K562 (cell line): ENCODE data around the gene AZU1. TPM values are rescaled to one million over a fixed set of nuclear protein-coding genes. Genes with fewer than 3 reads are reported as not detected.

Experiments used
- ATAC-seq: fragments of 200-7000 bp; cut with Tn5 transposase; 3 replicates; pipeline ENCODE4 v1.9.1; 2020; ENCODE audit warnings: moderate library complexity
- BruUV-seq: library from RNA; stranded (reverse); fragments of 400-500 nt; replicated peaks from 2 replicates; lab custom pipeline; 2021; lab: Mats Ljungman, UMichigan
- CTCF ChIA-PET: fragments of 300-600 bp; formaldehyde crosslinking; extraction: SDS; loops from one replicate; lab custom pipeline; 2021; ENCODE audit warnings: low intra/inter-chr PET ratio; lab: Yijun Ruan, JAX
- POLR2A ChIA-PET: fragments of 300-600, 350-650 bp; sonication (Branson Sonifier 250); formaldehyde crosslinking; extraction: SDS; loops from one replicate; lab custom pipeline; 2021; ENCODE audit warnings: antibody characterized with exemption, inconsistent platforms; lab: Yijun Ruan, JAX
- DNase-seq, 4 experiments: peaks; one replicate each; pipeline versions ENCODE4 v3.0.0 to v3.0.0-alpha.2; 2011 to 2018; ENCODE audit warnings: low spot score in 3 of 4, mixed read lengths in 3 of 4; ENCODE audit errors: extremely low read depth in 1 of 4
- FAIRE-seq: peaks from 2 replicates; lab custom pipeline; 2011; peaks lifted over from hg19 to GRCh38; lab: Jason Lieb, UNC
- H2AFZ ChIP-seq: 2 replicates; pipeline ENCODE4 v1.6.0; 2011; ENCODE audit warnings: low read depth, low read length, control low read depth, inconsistent platforms
- H3K27ac ChIP-seq: fragments of 200-600 bp; 3 replicates; pipeline ENCODE4 v1.8.0; 2011; ENCODE audit warnings: low read depth, mild to moderate bottlenecking, control low read depth, inconsistent platforms, low read length, moderate library complexity, mixed read lengths; ENCODE audit errors: extremely low read depth
- H3K27me3 ChIP-seq, 2 experiments: fragments of 300-600 bp in 1 of 2; 2 replicates in 1 of 2; 3 replicates in 1 of 2; pipeline versions ENCODE4 v1.6.0 to v1.8.0; 2011; ENCODE audit warnings: inconsistent platforms in 2 of 2, low read length in 2 of 2, mild to moderate bottlenecking in 1 of 2, mixed read lengths in 1 of 2, moderate library complexity in 1 of 2; ENCODE audit not compliant: control insufficient read depth in 2 of 2, insufficient read depth in 2 of 2
- H3K36me3 ChIP-seq: fragments of 300-600 bp; 3 replicates; pipeline ENCODE4 v1.8.0; 2011; ENCODE audit warnings: mild to moderate bottlenecking, low read length, inconsistent platforms; ENCODE audit not compliant: control insufficient read depth, insufficient read depth
- H3K4me1 ChIP-seq, 2 experiments: fragments of 200-600 bp in 1 of 2; replicated peaks in 1 of 2; 2 replicates in 1 of 2; 3 replicates in 1 of 2; pipeline versions ENCODE4 v1.5.1 to v1.8.0; 2011; ENCODE audit warnings: inconsistent platforms in 2 of 2, low read length in 2 of 2, mild to moderate bottlenecking in 1 of 2, mixed read lengths in 1 of 2, moderate library complexity in 1 of 2; ENCODE audit not compliant: control insufficient read depth in 2 of 2, insufficient read depth in 2 of 2
- H3K4me2 ChIP-seq: 2 replicates; pipeline ENCODE4 v1.6.1; 2011; ENCODE audit warnings: low read length, control low read depth, inconsistent platforms, mixed read lengths; ENCODE audit not compliant: insufficient read depth
- H3K4me3 ChIP-seq: fragments of 200-600 bp; sonication (generic), shearing (Covaris generic); 2 replicates; pipeline ENCODE4 v1.5.1; 2016; ENCODE audit warnings: control low read depth, inconsistent platforms
- H3K79me2 ChIP-seq: fragments of 200-600 bp; 3 replicates; pipeline ENCODE4 v1.8.0; 2011; ENCODE audit warnings: low read length, inconsistent platforms; ENCODE audit not compliant: control insufficient read depth, insufficient read depth
- H3K9ac ChIP-seq, 2 experiments: 2 replicates each; pipeline versions ENCODE4 v1.6.0 to v1.6.1; 2011; ENCODE audit warnings: low read depth in 2 of 2, low read length in 2 of 2, control low read depth in 1 of 2, inconsistent platforms in 1 of 2, mild to moderate bottlenecking in 1 of 2, mixed read lengths in 1 of 2; ENCODE audit not compliant: insufficient read depth in 1 of 2
- H3K9me1 ChIP-seq: one replicate; pipeline ENCODE4 v1.6.0; 2011; ENCODE audit warnings: inconsistent platforms, mild to moderate bottlenecking, low read length, moderate library complexity; ENCODE audit not compliant: control insufficient read depth, insufficient read depth
- H3K9me3 ChIP-seq: replicated peaks from 2 replicates; pipeline ENCODE4 v1.5.1; 2011; ENCODE audit warnings: low read depth, low read length, inconsistent platforms; ENCODE audit not compliant: control insufficient read depth, insufficient read depth
- H4K20me1 ChIP-seq: replicated peaks from 2 replicates; pipeline ENCODE4 v1.6.1; 2011; ENCODE audit warnings: low read length, inconsistent platforms, mixed read lengths; ENCODE audit not compliant: control insufficient read depth, insufficient read depth
- CREB5 ChIP-seq: fragments of 250-450 bp; sonication (Bioruptor Pico); IDR thresholded peaks from 2 replicates; pipeline ENCODE4 v1.5.0; 2020; ENCODE audit warnings: mild to moderate bottlenecking
- E4F1 ChIP-seq: fragments of 250-450 bp; sonication (Bioruptor Pico); IDR thresholded peaks from 2 replicates; pipeline ENCODE4 v1.5.0; 2021; ENCODE audit warnings: mild to moderate bottlenecking, borderline replicate concordance
- FOS ChIP-seq: IDR thresholded peaks from 3 replicates; pipeline ENCODE4 v1.6.1; 2011; ENCODE audit not compliant: insufficient read length; ENCODE audit errors: extremely low read depth
- GMEB1 ChIP-seq: fragments of 250-450 bp; sonication (Bioruptor Pico); IDR thresholded peaks from 2 replicates; pipeline ENCODE4 v1.4.0; 2020; ENCODE audit warnings: mild to moderate bottlenecking
- POLR2AphosphoS5 ChIP-seq: IDR thresholded peaks from 2 replicates; pipeline ENCODE4 v1.6.1; 2011; ENCODE audit warnings: mild to moderate bottlenecking, low read depth, low read length, moderate library complexity; ENCODE audit not compliant: control insufficient read depth, insufficient read depth
- POLR2G ChIP-seq: fragments of 200-400 bp; formaldehyde crosslinking; IDR thresholded peaks from 2 replicates; pipeline ENCODE4 v1.6.1; 2017; ENCODE audit warnings: low read depth, mild to moderate bottlenecking, antibody characterized with exemption, low read length, moderate library complexity
- RBFOX2 ChIP-seq: fragments of 200-400 bp; formaldehyde crosslinking; IDR thresholded peaks from 2 replicates; pipeline ENCODE4 v1.6.1; 2017; ENCODE audit warnings: low read depth, mild to moderate bottlenecking, low read length, moderate library complexity
- RBM22 ChIP-seq: fragments of 200-400 bp; formaldehyde crosslinking; IDR thresholded peaks from 2 replicates; pipeline ENCODE4 v1.6.1; 2018; ENCODE audit warnings: low read length, low read depth; ENCODE audit not compliant: poor library complexity, severe bottlenecking
- SAFB2 ChIP-seq: fragments of 200-400 bp; formaldehyde crosslinking; IDR thresholded peaks from 2 replicates; pipeline ENCODE4 v1.6.1; 2018; ENCODE audit warnings: borderline replicate concordance, low read length, low read depth, moderate library complexity; ENCODE audit not compliant: severe bottlenecking
- TAF7 ChIP-seq: fragments of 450-650 bp; IDR thresholded peaks from 2 replicates; pipeline ENCODE4 v1.6.1; 2016; ENCODE audit warnings: missing genetic modification characterization, missing compliant biosample characterization
- U2AF1 ChIP-seq: fragments of 200-400 bp; formaldehyde crosslinking; optimal IDR thresholded peaks from 2 replicates; pipeline ENCODE3; 2017; ENCODE audit warnings: mild to moderate bottlenecking, low read depth, low read length, moderate library complexity
- WHSC1 ChIP-seq: IDR thresholded peaks from one replicate; pipeline ENCODE4 v1.6.1; 2012; ENCODE audit warnings: low read length, control low read depth, inconsistent platforms
- ZNF696 ChIP-seq: fragments of 250-450 bp; sonication (Bioruptor Pico); conservative IDR thresholded peaks from 2 replicates; pipeline ENCODE4 v1.4.0; 2020; ENCODE audit warnings: mild to moderate bottlenecking, moderate library complexity
- WGBS: fragments of 100-300 bp; shearing (Covaris generic); methylation state at CpG from one replicate; pipeline ENCODE4 v1.1.6; 2016; ENCODE audit warnings: low coverage, mixed read lengths; ENCODE audit not compliant: insufficient coverage; ENCODE audit errors: missing lambda C conversion rate; 5-methylcytosine and 5-hydroxymethylcytosine counted together
- in situ Hi-C: fragments of 300-500 bp; cut with MboI; formaldehyde crosslinking; loops from 4 replicates; pipeline ENCODE4 v1.15.0; 2018; ENCODE audit warnings: inconsistent platforms, mixed read lengths
- intact Hi-C: fragments of 100-400 bp; cut with micrococcal nuclease; formaldehyde crosslinking; loops from 2 replicates; pipeline ENCODE4 v1.14.2; 2022
- polyA plus RNA-seq, 8 experiments: library from polyadenylated mRNA; depleted of rRNA in 4 of 8; stranded (reverse) in 5 of 8; unstranded in 3 of 8; fragments of >200 nt; fragmentation: Nextera tagmentation in 2 of 8; fragmentation: Illumina TruSeq in 1 of 8; extraction: Ambion mirVana in 2 of 8; extraction: Trizol in 1 of 8; gene quantifications; 2 replicates each; pipeline versions ENCODE4 v1.2.1 to v1.2.3, GENCODE V29; 2011 to 2014; ENCODE audit warnings: inconsistent platforms in 1 of 8, missing spikeins in 1 of 8
- total RNA-seq, 7 experiments: library from RNA; depleted of rRNA in 6 of 7; stranded (reverse); fragments of >200 nt in 6 of 7; fragmentation: Illumina TruSeq in 2 of 7; extraction: Trizol in 2 of 7; gene quantifications; 2 replicates each; pipeline versions ENCODE4 v1.2.1 to v1.2.3, GENCODE V29; 2011 to 2021; ENCODE audit warnings: low replicate concordance in 1 of 7
- TF ChIP-seq, protein P1 (sequence below): fragments of 450-650 bp; IDR thresholded peaks from 2 replicates; pipeline ENCODE4 v1.6.1; 2016; ENCODE audit warnings: borderline replicate concordance

The AZU1 gene
- total and polyA plus RNA-seq, 9 of the 15 experiments (the other 6 are each of a cell fraction or from before 2014, with no cell fraction given), result 0.29 to 1.9 (median 0.59) TPM; not detected in 3

DNA sequence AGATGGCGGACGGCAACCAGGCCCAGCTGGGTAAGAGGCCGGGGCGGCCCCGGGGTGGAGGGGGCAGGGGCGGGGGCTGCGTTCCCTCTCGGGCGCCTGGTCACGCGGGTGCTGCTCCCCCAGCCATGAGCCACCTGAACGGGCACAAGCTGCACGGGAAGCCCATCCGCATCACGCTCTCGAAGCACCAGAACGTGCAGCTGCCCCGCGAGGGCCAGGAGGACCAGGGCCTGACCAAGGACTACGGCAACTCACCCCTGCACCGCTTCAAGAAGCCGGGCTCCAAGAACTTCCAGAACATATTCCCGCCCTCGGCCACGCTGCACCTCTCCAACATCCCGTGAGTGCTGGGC lies 19.2 kb upstream of the AZU1 start:
- FAIRE-seq (no peak), DNase-seq (peak in 1 of 4 experiments; percentile 32), ATAC-seq (no peak)
- H3K27ac ChIP-seq, result no peak overlapping the region
- H3K4me2 ChIP-seq, result no peak overlapping the region
- intact Hi-C loops, result no loop called here
- ChIA-PET POLR2A (interaction anchor here (1.1 to 2.0 kb wide), 2 partner anchors 9 to 11 kb away, joined by 6 to 9 read pairs; partner anchors contain the start of gene PTBP1), CTCF (no interaction called here)
- in situ Hi-C loops, result no loop called here
- H3K36me3 ChIP-seq, result peaks cover 94% of the 10 kb centered on the region
- peaks cover 0 to 46% of the 10 kb centered on the region in 2 experiments; a peak in 1 of 5 replicates for H3K4me1 ChIP-seq
- H3K4me3 ChIP-seq, result no peak overlapping the region
- peaks cover 57% of the 10 kb centered on the region for H3K79me2 ChIP-seq
- no peak overlapping the region for H3K9ac ChIP-seq
- peaks cover 12% of the 10 kb centered on the region; the same call in 1 of the 2 replicates for H4K20me1 ChIP-seq
- H3K9me1 ChIP-seq, result no peaks in the 10 kb centered on the region
- no peaks in the 10 kb centered on the region for H3K27me3 ChIP-seq
- H3K9me3 ChIP-seq, result peaks cover 3% of the 10 kb centered on the region
- no peak overlapping the region for H2AFZ ChIP-seq
- BruUV-seq, result no TSS peak
- WGBS, result 98% methylated on average over 8 of the region's 26 CpGs
- TF ChIP-seq U2AF1, result no peak
- TF ChIP-seq WHSC1, result no peak
- TF ChIP-seq ZNF696, result no peak
- TF ChIP-seq POLR2AphosphoS5, result peak; percentile 43; the same call in 1 of the 2 replicates
- no peak for TF ChIP-seq SAFB2
- TF ChIP-seq TAF7 (tag), result no peak
- TF ChIP-seq, protein P1, sequence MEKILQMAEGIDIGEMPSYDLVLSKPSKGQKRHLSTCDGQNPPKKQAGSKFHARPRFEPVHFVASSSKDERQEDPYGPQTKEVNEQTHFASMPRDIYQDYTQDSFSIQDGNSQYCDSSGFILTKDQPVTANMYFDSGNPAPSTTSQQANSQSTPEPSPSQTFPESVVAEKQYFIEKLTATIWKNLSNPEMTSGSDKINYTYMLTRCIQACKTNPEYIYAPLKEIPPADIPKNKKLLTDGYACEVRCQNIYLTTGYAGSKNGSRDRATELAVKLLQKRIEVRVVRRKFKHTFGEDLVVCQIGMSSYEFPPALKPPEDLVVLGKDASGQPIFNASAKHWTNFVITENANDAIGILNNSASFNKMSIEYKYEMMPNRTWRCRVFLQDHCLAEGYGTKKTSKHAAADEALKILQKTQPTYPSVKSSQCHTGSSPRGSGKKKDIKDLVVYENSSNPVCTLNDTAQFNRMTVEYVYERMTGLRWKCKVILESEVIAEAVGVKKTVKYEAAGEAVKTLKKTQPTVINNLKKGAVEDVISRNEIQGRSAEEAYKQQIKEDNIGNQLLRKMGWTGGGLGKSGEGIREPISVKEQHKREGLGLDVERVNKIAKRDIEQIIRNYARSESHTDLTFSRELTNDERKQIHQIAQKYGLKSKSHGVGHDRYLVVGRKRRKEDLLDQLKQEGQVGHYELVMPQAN, result no peak
- TF ChIP-seq CREB5 (CRISPR knock-in tag), result no peak
- TF ChIP-seq RBM22, result peak; percentile 80
- TF ChIP-seq RBFOX2, result peak; percentile 49
- TF ChIP-seq E4F1 (CRISPR knock-in tag), result no peak
- no peak for TF ChIP-seq GMEB1
- TF ChIP-seq FOS, result no peak
- peak; percentile 74 for TF ChIP-seq POLR2G
